Measurements from ENCODE around the gene TMF1.

DNA sequence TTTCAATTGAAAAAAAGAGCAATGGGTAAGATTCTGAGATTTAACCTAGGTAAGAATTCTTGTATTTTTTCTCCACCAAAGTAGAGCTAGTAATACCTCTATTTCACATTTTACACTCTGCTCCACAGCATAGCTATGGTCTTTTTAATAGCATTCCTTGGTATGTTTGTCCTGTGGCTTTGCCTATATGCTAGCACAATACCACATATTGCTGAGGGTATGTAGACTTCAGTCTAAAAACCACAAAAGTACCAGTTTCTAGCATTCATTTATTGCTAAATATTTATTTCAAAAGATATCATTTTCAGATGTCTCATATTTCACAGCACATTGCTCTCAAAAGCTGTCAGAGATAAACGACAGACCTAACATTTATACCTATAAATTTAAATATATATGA lies 20.5 kb downstream of the TMF1 start:
- TF ChIP-seq, protein P1, sequence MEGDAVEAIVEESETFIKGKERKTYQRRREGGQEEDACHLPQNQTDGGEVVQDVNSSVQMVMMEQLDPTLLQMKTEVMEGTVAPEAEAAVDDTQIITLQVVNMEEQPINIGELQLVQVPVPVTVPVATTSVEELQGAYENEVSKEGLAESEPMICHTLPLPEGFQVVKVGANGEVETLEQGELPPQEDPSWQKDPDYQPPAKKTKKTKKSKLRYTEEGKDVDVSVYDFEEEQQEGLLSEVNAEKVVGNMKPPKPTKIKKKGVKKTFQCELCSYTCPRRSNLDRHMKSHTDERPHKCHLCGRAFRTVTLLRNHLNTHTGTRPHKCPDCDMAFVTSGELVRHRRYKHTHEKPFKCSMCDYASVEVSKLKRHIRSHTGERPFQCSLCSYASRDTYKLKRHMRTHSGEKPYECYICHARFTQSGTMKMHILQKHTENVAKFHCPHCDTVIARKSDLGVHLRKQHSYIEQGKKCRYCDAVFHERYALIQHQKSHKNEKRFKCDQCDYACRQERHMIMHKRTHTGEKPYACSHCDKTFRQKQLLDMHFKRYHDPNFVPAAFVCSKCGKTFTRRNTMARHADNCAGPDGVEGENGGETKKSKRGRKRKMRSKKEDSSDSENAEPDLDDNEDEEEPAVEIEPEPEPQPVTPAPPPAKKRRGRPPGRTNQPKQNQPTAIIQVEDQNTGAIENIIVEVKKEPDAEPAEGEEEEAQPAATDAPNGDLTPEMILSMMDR (IDR thresholded peaks at IDR 0.05) = no peak
- TF ChIP-seq POLR2A (IDR thresholded peaks at IDR 0.05) = no peak
- no peak for TF ChIP-seq POLR2AphosphoS5 (IDR thresholded peaks at IDR 0.05; ENCODE audit: insufficient read depth in 1 of 2, low read depth in 1 of 2)

Data from vagina (tissue), 2 donors.